Measurements from ENCODE around the gene FFAR2.
A peak's percentile ranks its signal among the peaks of the same experiment; 100 is the strongest.
"Not testable (repeated sequence)": the region's sequence is repeated elsewhere in the genome, so short reads cannot be mapped to it uniquely, and the experiment has no call there.

Gene FFAR2

DNA sequence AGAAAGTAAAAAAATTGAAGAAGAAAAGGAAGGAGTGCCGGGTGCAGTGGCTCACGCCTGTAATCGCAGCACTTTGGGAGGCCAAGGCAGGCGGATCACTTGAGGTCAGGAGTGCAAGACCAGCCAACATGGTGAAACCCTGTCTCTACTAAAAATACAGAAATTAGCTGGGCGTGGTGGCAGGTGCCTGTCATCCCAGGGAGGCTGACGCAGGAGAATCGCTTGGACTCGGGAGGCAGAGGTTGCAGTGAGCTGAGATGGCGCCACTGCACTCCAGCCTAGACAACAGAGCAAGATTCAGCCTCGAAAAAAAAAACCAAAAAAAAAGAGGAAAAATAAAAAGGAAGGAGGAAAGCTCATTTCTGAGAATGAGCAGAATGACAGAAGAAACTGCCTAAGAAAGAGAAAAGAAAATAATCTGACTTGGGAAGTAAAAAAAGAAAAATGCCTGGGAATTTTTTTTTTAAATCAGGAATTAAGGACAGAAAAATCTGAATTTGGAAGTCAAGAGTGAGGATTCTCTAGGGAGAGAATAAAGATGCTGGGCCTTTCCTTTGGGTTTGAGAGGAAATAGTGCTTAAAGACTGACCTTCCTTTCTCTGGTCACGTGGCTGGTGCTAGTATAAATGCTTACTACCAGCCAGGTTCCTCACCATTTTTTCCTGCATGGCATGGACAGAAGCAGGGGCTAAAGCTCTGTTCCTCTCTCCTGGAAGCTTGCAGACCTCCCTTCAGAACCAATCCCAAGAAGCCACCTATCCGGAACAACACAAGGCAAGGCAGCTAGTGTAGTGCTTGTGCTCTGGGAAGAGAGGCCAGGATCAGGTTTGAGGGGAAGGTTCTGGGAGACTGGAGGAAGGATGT lies at the start of gene FFAR2:
FFAR2 (plus strand) TSS at position 652 of the 864 bp plus-strand sequence. CDS start 1,458 bp downstream, outside the sequence.
- DNase-seq (ENCODE audit: low read depth in 2 of 3, low spot score in 1 of 3): no peak

- no peak for DNase-seq (ENCODE audit: low read depth in 2 of 3, low spot score in 1 of 3)
Measured at GRCh38 chr19:35398570-35398969, 49.5 kb upstream of the FFAR2 start.

DNA sequence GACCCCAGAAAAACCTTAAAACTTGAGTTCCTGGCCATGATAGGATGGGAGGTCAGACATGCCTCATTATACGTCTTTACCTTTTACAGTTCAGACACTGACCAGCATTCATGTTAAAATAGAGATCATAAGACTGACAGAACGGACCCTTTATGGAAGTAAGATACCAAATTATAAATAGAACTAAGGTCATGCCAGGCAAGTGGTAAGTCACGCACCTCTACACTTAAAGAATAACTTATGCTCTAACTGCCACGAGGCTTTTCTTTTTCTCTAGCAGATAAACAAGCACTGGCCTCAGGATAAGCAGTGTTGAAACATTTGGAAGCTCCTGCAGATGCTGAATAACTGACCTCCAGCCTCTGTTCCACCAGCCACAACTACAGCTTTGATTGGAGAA lies 48.8 kb upstream of the FFAR2 start:
- DNase-seq (ENCODE audit: low read depth in 2 of 3, low spot score in 1 of 3): no peak

GRCh38 chr19:35399948-35400772 lies 47.9 kb upstream of the FFAR2 start:
- DNase-seq (ENCODE audit: low read depth in 2 of 3, low spot score in 1 of 3): no peak

GRCh38 chr19:35400773-35401100 lies 47.3 kb upstream of the FFAR2 start:
- no peak for DNase-seq (ENCODE audit: low read depth in 2 of 3, low spot score in 1 of 3)

GRCh38 chr19:35401416-35401815 lies 46.6 kb upstream of the FFAR2 start:
- DNase-seq (ENCODE audit: low read depth in 2 of 3, low spot score in 1 of 3): not testable (repeated sequence)

- no peak for DNase-seq (ENCODE audit: low read depth in 2 of 3, low spot score in 1 of 3)
Measured at GRCh38 chr19:35403116-35403760, 44.8 kb upstream of the FFAR2 start.

DNA sequence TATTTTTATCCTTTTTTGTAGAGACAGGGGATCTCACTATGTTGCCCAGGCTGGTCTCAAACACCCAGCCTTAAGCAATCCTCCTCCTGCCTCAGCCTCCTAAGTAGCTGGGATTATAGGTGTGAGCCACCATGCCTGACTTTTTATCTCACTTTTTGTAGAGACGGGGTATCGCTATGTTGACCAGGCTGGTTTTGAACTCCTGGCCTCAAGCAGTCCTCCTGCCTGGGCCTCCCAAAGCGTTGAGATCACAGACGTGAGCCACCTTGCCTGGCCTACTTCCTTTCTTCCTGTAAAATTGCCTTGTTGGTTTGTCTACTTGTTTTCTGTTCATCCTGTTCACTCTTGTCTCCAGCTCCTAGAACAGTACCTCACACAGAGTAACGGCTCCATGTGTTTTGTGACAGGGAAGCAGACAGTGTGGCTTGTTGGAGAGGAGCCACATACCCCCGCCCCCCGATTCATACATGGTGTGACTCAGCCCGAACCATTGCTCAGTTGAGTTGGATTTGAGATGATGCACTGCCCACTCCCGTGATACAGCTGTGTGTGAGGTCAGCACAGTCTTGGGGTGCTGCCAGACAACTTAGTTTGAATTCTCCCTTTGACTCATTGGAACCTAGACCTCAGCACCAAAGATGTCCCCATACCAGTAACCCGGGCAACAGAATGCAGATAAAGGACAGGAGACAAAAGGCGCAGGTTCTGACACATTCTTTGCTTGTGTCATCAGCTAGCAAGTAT lies 43.0 kb upstream of the FFAR2 start:
- peak; percentile 47 to 73 (median 61) for DNase-seq (ENCODE audit: low read depth in 2 of 3, low spot score in 1 of 3)

- DNase-seq (ENCODE audit: low read depth in 2 of 3, low spot score in 1 of 3): no peak
Measured at GRCh38 chr19:35407619-35408018, 40.4 kb upstream of the FFAR2 start.

DNA sequence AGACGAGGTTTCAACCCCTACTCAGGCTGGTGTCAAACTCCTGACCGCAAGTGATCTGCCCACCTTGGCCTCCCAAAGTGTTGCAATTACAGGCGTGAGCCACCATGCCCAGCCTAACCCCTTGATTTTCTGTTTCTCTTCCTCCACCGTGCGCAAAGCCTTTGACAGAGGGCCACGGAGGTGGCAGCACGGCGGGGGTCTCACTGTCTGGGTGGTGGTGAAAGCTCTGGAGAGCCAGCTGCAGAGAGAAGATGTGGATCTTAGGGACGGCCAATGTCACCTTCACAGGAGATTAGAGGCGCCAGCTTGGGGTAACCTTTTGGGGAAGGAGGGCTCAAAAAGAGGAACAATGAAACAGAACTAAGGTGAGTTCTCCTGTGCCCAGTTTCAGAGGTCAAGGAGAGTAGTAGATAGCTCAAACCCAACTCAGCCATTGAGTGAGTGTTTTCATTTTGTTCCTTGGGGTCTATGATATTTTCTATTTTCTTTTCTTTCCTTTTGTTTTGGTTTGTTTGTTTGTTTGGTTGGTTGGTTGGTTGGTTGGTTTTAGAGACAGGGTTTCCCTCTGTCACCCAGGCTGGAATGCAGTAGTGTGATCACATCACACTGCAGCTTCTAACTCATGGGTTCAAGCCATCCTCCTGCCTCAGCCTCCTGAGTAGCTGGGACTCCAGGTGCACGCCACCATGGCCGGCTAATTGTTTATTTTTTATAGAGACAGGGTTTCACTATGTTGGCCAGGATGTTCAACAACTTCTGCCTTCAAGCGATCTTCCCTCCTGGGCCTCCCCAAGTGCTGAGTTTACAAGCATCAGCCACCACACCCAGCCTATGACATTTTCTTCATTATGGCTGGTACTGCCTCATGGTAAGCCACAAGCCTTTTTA lies 39.5 kb upstream of the FFAR2 start:
- no peak for DNase-seq (ENCODE audit: low read depth in 2 of 3, low spot score in 1 of 3)

DNA sequence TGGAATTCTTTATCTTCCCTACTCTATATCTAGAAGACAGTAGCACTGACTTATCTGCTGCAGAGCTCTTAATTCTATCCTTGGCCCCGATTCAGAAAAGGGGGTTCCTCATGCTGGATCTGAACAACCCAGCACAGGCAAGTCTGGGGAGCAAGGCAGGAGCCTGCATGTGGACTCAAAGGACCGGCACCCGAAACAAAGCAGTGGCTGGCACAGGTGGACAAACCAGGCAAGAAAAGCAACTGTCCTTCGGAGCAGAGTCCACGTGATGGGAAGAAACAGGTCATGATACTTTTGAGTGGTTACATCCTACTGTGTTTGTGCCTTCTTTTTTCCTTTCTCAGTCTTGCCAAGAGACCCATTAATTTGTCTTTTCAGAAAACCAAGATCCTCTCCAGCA lies 38.9 kb upstream of the FFAR2 start:
- no peak for DNase-seq (ENCODE audit: low read depth in 2 of 3, low spot score in 1 of 3)

- no peak for DNase-seq (ENCODE audit: low read depth in 2 of 3, low spot score in 1 of 3)
Measured at GRCh38 chr19:35410487-35410886, 37.6 kb upstream of the FFAR2 start.

GRCh38 chr19:35414442-35414841 lies 33.6 kb upstream of the FFAR2 start:
- DNase-seq (ENCODE audit: low read depth in 2 of 3, low spot score in 1 of 3): no peak

GRCh38 chr19:35416331-35416730 lies 31.7 kb upstream of the FFAR2 start:
- DNase-seq (ENCODE audit: low read depth in 2 of 3, low spot score in 1 of 3): no peak

- DNase-seq (ENCODE audit: low read depth in 2 of 3, low spot score in 1 of 3): no peak
Measured at GRCh38 chr19:35417278-35417677, 30.8 kb upstream of the FFAR2 start.

DNA sequence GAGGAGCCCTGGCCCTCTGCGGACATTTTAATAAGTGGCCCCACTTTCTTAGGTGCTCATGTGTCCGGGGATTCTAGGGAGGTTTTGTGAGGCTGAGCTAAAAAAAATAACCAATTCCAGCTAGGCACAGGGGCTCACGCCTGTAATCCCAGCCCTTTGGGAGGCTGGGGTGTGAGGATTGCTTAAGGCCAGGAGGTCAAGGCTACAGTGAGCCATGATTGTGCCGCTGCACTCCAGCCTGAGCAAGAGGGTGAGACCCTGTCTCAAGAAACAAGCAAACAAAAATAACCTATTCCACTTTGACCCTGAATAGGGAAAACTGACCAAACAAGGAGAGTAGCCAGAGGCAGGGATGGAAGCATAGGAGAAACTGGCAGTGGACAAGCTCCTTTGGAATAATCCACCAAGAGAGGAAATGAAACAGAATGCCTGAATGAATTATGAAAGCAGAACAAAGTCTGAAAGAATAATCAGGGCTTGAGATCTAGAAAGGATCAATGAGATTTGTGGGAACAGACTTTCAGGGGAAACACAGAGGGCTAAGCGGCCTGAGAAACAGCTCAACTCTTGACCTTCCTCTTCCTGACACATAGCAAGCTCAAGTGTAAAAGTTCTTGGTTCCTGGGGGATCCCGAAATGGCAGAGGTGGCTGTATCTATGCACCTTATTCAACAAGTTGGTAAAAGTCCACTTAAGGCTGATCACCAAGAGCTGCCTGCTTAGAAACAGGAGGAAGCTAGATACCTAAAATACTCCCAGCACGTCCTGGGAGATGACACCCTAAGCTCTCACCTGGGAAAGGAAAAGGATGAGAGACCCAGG lies 30.1 kb upstream of the FFAR2 start:
- DNase-seq (ENCODE audit: low read depth in 2 of 3, low spot score in 1 of 3): no peak

GRCh38 chr19:35419046-35419445 lies 29.0 kb upstream of the FFAR2 start:
- no peak for DNase-seq (ENCODE audit: low read depth in 2 of 3, low spot score in 1 of 3)

GRCh38 chr19:35419805-35420204 lies 28.3 kb upstream of the FFAR2 start:
- no peak for DNase-seq (ENCODE audit: low read depth in 2 of 3, low spot score in 1 of 3)

DNA sequence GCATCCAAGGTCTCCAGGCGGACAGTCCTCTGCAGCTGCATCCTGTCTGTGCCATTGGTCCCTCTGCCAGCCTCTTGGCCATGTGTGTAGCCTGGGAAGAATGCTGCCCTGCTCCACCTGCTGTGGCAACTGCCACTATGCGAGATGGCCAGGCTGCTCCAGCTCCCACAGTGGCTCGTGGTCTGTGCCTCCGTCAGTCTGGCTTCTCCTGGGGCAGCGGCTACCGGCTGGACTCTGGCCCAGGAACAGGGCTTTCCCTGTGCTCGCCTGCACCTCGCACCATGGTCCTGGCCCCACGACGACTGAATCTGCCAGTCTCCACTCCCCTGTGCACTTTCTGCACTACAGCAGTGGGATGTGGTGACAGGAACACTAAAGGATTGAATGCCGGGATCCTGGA lies 26.7 kb upstream of the FFAR2 start:
- no peak for DNase-seq (ENCODE audit: low read depth in 2 of 3, low spot score in 1 of 3)
